Measurements from ENCODE around the gene GRHL3.

Gene GRHL3

GRCh38 chr1:24353292-24353891 is 34.2 kb downstream of the GRHL3 start:
- Mint-ChIP-seq H3K9me3 (no peaks in the 10 kb centered on the region), H3K27me3 (ENCODE audit: low read depth) (no peaks in the 10 kb centered on the region), H3K4me1 (ENCODE audit: low read depth) (peaks cover 34% of the 10 kb centered on the region), H3K27ac (no peak overlapping the region), H3K36me3 (ENCODE audit: low read depth) (no peaks in the 10 kb centered on the region), H3K4me3 (no peak overlapping the region)

DNA sequence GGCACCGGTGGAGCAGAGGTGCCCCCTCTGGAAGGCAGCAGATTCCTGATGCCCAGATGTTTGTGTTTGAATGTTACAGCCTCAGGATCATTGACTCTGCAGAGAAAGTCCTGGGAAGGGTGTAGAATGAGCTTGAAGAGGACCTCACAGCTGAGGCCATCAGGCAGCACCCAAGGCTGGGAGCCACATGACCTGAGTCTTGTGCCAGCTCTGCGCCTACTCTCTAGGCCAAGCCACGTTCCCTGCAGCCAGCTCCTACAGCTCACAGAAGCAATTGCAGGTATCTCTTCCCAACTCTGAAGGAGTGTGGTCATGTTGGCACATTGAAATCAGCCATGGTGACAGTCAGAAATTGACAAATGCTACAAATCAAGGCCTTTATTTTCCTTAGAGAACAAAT is 36.3 kb downstream of the GRHL3 start:
- peaks cover 23% of the 10 kb centered on the region for H3K4me1 Mint-ChIP-seq (ENCODE audit: low read depth)
- no peak overlapping the region for H3K27ac Mint-ChIP-seq
- no peaks in the 10 kb centered on the region for H3K27me3 Mint-ChIP-seq (ENCODE audit: low read depth)
- H3K9me3 Mint-ChIP-seq: no peaks in the 10 kb centered on the region
- no peak overlapping the region for H3K4me3 Mint-ChIP-seq
- H3K36me3 Mint-ChIP-seq (ENCODE audit: low read depth): no peaks in the 10 kb centered on the region

- peaks cover 9% of the 10 kb centered on the region for H3K4me1 Mint-ChIP-seq (ENCODE audit: low read depth)
- H3K27me3 Mint-ChIP-seq (ENCODE audit: low read depth): no peaks in the 10 kb centered on the region
- H3K9me3 Mint-ChIP-seq: no peaks in the 10 kb centered on the region
- no peaks in the 10 kb centered on the region for H3K36me3 Mint-ChIP-seq (ENCODE audit: low read depth)
- H3K27ac Mint-ChIP-seq: no peak overlapping the region
- no peak overlapping the region for H3K4me3 Mint-ChIP-seq
Measured at GRCh38 chr1:24357038-24357437, 37.9 kb downstream of the GRHL3 start.

DNA sequence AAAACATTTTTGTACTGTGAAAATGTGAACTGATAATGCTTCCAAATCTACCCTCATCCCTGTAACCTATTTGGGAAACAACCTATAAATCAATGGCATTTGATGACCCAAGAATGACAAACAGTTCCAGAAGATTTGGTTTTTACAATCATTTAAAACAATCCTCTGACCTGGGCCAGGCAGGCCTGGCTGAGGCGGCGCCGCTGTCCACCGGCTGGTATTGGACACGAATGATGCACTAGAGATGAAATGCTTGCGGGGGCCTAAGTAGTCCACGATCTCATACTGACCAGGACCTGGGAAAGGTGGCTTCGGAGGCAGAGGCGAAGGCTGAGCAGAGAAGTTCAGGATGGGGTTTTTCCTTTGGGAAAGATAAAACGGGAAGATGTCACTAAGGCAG is 41.5 kb downstream of the GRHL3 start:
- Mint-ChIP-seq H3K27me3 (ENCODE audit: low read depth) (peaks cover 6% of the 10 kb centered on the region), H3K9me3 (no peaks in the 10 kb centered on the region), H3K36me3 (ENCODE audit: low read depth) (no peaks in the 10 kb centered on the region)

DNA sequence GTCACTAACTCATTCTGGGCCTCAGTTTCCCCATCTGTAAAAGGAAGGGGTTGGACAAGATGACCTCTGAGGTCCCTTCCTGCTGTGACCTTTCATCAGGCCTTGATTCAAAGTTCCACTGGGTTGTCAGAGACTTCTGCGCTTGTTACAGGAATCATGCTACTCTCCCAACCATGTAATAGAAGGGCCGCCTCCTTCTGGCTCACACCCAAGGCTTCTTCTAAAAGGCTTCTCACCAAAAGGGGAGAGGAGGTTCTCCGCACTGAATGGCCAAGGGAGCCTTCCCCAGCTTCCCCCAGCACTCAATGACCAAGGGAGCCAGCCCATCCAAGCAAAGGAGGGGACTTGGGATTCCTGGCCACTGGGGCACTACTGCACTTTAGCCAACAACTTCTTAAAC is 42.7 kb downstream of the GRHL3 start:
- Mint-ChIP-seq H3K27ac (no peak overlapping the region), H3K4me1 (ENCODE audit: low read depth) (peaks cover 22% of the 10 kb centered on the region), H3K9me3 (no peaks in the 10 kb centered on the region), H3K4me3 (no peak overlapping the region), H3K27me3 (ENCODE audit: low read depth) (peaks cover 6% of the 10 kb centered on the region), H3K36me3 (ENCODE audit: low read depth) (no peaks in the 10 kb centered on the region)

More for the DNA sequence above, 41.5 kb downstream of the GRHL3 start:
- Mint-ChIP-seq H3K4me1 (ENCODE audit: low read depth) (peaks cover 19% of the 10 kb centered on the region), H3K4me3 (no peak overlapping the region), H3K27ac (no peak overlapping the region)

- Mint-ChIP-seq H3K4me1 (ENCODE audit: low read depth) (peaks cover 22% of the 10 kb centered on the region), H3K27me3 (ENCODE audit: low read depth) (peaks cover 6% of the 10 kb centered on the region), H3K36me3 (ENCODE audit: low read depth) (no peaks in the 10 kb centered on the region), H3K9me3 (no peaks in the 10 kb centered on the region), H3K27ac (no peak overlapping the region), H3K4me3 (no peak overlapping the region)
Measured at GRCh38 chr1:24362396-24362795, 43.2 kb downstream of the GRHL3 start.

DNA sequence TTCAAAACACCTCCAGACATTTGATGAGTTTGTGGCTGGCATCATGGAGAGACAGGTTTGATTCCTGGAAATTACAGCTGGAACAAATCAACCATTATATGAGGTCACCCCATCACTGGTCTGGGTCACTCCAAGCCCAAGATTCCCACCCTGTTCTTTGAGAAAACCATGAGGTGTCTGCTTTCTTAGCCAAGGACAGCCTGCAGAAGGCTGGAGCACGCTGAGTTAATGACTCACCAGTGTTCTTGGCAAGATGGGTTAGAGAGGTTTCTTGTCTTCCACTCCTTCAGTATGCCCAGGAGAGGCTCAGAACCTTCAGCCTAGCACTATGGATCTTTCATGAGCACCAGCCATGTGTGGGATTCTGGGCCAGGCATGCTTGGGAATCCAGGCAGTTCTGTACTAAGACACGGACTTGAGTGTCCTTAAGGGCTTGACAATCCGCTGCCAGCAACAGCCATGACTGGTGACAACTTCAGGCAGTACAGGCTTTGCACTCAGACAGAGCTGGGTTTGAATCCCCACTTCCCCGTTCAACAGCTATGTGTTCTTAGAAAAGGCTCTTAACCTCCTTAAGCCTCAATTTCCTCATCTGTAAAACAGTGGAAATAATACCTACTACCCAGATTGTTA is 43.9 kb downstream of the GRHL3 start:
- H3K36me3 Mint-ChIP-seq (ENCODE audit: low read depth): no peaks in the 10 kb centered on the region
- peaks cover 6% of the 10 kb centered on the region for H3K27me3 Mint-ChIP-seq (ENCODE audit: low read depth)
- no peaks in the 10 kb centered on the region for H3K9me3 Mint-ChIP-seq
- H3K4me3 Mint-ChIP-seq: no peak overlapping the region
- peaks cover 22% of the 10 kb centered on the region for H3K4me1 Mint-ChIP-seq (ENCODE audit: low read depth)
- H3K27ac Mint-ChIP-seq: no peak overlapping the region

DNA sequence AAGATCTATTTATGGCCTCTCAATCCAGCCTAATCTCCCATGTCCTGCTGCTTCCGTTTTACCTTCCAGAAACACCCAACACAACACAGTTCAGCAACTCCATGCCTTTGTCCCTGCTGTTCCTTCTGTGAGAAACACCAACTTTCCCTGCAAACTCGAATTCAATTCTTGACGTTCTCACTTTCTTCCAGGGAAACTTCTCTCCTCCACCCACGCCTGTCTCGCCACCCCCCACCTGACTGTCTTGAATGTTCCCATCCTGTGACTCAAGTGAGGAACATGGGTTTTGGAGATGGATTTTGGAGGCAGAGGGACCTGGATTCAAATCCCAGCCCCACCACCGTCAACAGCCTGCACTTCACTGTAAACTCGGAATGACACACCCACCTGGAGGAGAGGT is 44.8 kb downstream of the GRHL3 start:
- H3K27ac Mint-ChIP-seq: no peak overlapping the region
- no peaks in the 10 kb centered on the region for H3K9me3 Mint-ChIP-seq
- peaks cover 22% of the 10 kb centered on the region for H3K4me1 Mint-ChIP-seq (ENCODE audit: low read depth)
- no peaks in the 10 kb centered on the region for H3K36me3 Mint-ChIP-seq (ENCODE audit: low read depth)
- H3K27me3 Mint-ChIP-seq (ENCODE audit: low read depth): peaks cover 6% of the 10 kb centered on the region
- no peak overlapping the region for H3K4me3 Mint-ChIP-seq

DNA sequence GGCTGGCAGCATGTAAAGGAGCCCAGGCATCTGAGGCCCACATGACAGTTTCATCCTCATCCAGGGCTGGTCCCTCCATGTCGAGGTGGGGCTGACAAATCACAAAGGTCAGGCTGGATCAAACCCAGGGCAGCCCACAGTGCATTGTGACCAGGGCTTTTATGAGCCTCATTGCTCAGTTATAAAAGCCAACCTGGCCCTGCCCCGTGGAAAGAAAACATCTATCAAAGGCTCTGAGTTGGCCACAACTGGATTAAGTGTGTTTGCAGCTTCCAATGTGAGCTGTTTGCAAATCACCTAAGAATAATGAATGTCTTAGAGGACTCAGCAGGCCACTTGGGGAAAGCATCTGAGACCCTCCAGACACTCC is 45.4 kb downstream of the GRHL3 start:
- Mint-ChIP-seq H3K27me3 (ENCODE audit: low read depth) (peaks cover 6% of the 10 kb centered on the region), H3K27ac (peak overlapping the region; percentile 19), H3K36me3 (ENCODE audit: low read depth) (no peaks in the 10 kb centered on the region), H3K9me3 (no peaks in the 10 kb centered on the region), H3K4me1 (ENCODE audit: low read depth) (peaks cover 22% of the 10 kb centered on the region), H3K4me3 (no peak overlapping the region)

- Mint-ChIP-seq H3K9me3 (no peaks in the 10 kb centered on the region), H3K27ac (peak overlapping the region; percentile 70), H3K36me3 (ENCODE audit: low read depth) (no peaks in the 10 kb centered on the region), H3K27me3 (ENCODE audit: low read depth) (peaks cover 6% of the 10 kb centered on the region), H3K4me3 (no peak overlapping the region), H3K4me1 (ENCODE audit: low read depth) (peaks cover 22% of the 10 kb centered on the region)
Measured at GRCh38 chr1:24364975-24365678, 46.0 kb downstream of the GRHL3 start.

- Mint-ChIP-seq H3K27ac (no peak overlapping the region), H3K27me3 (ENCODE audit: low read depth) (peaks cover 6% of the 10 kb centered on the region), H3K9me3 (no peaks in the 10 kb centered on the region), H3K4me3 (no peak overlapping the region), H3K4me1 (ENCODE audit: low read depth) (peaks cover 22% of the 10 kb centered on the region), H3K36me3 (ENCODE audit: low read depth) (no peaks in the 10 kb centered on the region)
Measured at GRCh38 chr1:24366707-24367106, 47.5 kb downstream of the GRHL3 start.

- no peak overlapping the region for H3K27ac Mint-ChIP-seq
- no peaks in the 10 kb centered on the region for H3K9me3 Mint-ChIP-seq
- peaks cover 4% of the 10 kb centered on the region for H3K36me3 Mint-ChIP-seq (ENCODE audit: low read depth)
- H3K4me3 Mint-ChIP-seq: no peak overlapping the region
- no peaks in the 10 kb centered on the region for H3K27me3 Mint-ChIP-seq (ENCODE audit: low read depth)
- H3K4me1 Mint-ChIP-seq (ENCODE audit: low read depth): peaks cover 21% of the 10 kb centered on the region
Measured at GRCh38 chr1:24369199-24369598, 50.0 kb downstream of the GRHL3 start.

- H3K4me1 Mint-ChIP-seq (ENCODE audit: low read depth): peaks cover 18% of the 10 kb centered on the region
- no peak overlapping the region for H3K27ac Mint-ChIP-seq
- H3K36me3 Mint-ChIP-seq (ENCODE audit: low read depth): peaks cover 4% of the 10 kb centered on the region
- no peaks in the 10 kb centered on the region for H3K9me3 Mint-ChIP-seq
- H3K27me3 Mint-ChIP-seq (ENCODE audit: low read depth): no peaks in the 10 kb centered on the region
- no peak overlapping the region for H3K4me3 Mint-ChIP-seq
Measured at GRCh38 chr1:24369801-24370200, 50.6 kb downstream of the GRHL3 start.

GRCh38 chr1:24373044-24373443 is 53.9 kb downstream of the GRHL3 start:
- H3K36me3 Mint-ChIP-seq (ENCODE audit: low read depth): peaks cover 4% of the 10 kb centered on the region
- H3K27ac Mint-ChIP-seq: no peak overlapping the region
- H3K9me3 Mint-ChIP-seq: no peaks in the 10 kb centered on the region
- no peaks in the 10 kb centered on the region for H3K27me3 Mint-ChIP-seq (ENCODE audit: low read depth)
- H3K4me1 Mint-ChIP-seq (ENCODE audit: low read depth): peaks cover 6% of the 10 kb centered on the region
- H3K4me3 Mint-ChIP-seq: no peak overlapping the region

DNA sequence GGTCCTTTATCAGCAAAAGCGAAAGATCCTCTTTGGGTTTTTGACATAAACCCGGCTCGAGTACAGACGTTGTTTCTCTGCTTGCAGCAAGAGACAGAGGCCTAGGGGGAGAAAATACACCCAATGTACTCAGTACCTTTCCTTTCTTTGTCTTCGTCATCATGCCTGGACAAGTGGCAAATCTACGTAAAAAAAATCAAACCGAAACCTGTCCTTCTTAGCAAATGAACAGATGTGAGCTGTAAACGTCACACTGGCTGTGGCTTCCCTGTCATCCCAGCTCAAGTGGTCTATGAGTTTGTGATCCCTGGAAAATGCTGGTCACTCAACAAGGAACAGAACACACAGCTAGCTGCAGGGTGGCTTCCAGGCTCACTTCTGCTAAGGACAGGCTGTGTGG is 54.6 kb downstream of the GRHL3 start:
- no peak overlapping the region for H3K27ac Mint-ChIP-seq
- H3K27me3 Mint-ChIP-seq (ENCODE audit: low read depth): no peaks in the 10 kb centered on the region
- H3K9me3 Mint-ChIP-seq: no peaks in the 10 kb centered on the region
- H3K4me3 Mint-ChIP-seq: no peak overlapping the region
- peaks cover 4% of the 10 kb centered on the region for H3K36me3 Mint-ChIP-seq (ENCODE audit: low read depth)
- H3K4me1 Mint-ChIP-seq (ENCODE audit: low read depth): peaks cover 6% of the 10 kb centered on the region

All from T-helper 1 cell treated with Interleukin-12 subunit alpha and Interleukin-12 subunit beta and Interleukin-4 antibody, amounts not matched to agents 30 μg/mL and 1 μg/mL, for 36 hours (primary cell).